Measurements from ENCODE around the gene CLNK.
"Not testable (repeated sequence)": the region's sequence is repeated elsewhere in the genome, so short reads cannot be mapped to it uniquely, and the experiment has no call there.

Gene CLNK

DNA sequence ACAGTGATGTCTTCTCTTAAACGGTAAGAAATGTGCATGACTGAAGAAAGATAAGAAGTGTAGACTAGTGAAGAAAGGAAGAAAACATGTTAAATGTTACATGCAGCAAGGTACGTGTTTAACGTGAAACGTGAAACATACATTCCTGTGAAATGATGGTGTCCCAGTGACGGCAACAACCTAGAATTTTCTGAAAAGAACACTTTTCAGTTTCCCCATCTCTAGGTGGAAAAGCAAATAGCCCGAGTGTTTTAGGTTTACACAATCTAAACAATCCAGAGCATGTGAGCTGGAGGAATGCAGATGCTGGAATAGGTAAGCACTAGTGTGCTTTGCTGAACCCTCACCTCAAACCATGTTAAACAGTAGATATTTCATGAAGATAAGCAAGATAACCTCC, 60.7 kb downstream of the CLNK start:
- TF ChIP-seq ZNF274 (IDR thresholded peaks at IDR 0.05; ENCODE audit: low read depth, low read length): no peak
- no peak overlapping the region for H3K4me3 ChIP-seq (ENCODE audit: low read length)

DNA sequence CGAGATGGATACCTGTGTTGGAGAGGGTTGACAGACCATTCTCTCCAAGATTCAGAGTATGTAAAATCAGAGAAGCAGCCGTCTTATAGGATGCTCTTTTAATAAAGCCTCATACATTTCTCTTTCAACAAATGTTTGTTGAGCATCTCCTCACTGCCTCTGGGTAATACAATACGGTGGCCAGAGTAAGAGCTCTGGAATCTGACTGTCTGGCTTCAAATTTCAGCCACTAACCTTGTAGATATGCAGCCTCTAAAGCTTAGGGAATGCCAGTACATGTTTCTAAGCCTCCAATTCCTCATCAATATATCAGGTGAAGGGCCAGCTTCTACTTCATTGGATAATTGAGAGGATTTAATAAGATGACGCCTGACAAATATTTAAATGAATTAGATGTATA, 61.3 kb downstream of the CLNK start:
- no peak overlapping the region for H3K4me3 ChIP-seq (ENCODE audit: low read length)
- TF ChIP-seq ZNF274 (IDR thresholded peaks at IDR 0.05; ENCODE audit: low read depth, low read length): no peak

- TF ChIP-seq ZNF274 (IDR thresholded peaks at IDR 0.05; ENCODE audit: low read depth, low read length): no peak
- no peak overlapping the region for H3K4me3 ChIP-seq (ENCODE audit: low read length)
Measured at GRCh38 chr4:10622728-10623127, 61.8 kb downstream of the CLNK start.

GRCh38 chr4:10620935-10621488, 63.6 kb downstream of the CLNK start:
- H3K4me3 ChIP-seq (ENCODE audit: low read length): no peak overlapping the region
- no peak for TF ChIP-seq ZNF274 (IDR thresholded peaks at IDR 0.05; ENCODE audit: low read depth, low read length)

DNA sequence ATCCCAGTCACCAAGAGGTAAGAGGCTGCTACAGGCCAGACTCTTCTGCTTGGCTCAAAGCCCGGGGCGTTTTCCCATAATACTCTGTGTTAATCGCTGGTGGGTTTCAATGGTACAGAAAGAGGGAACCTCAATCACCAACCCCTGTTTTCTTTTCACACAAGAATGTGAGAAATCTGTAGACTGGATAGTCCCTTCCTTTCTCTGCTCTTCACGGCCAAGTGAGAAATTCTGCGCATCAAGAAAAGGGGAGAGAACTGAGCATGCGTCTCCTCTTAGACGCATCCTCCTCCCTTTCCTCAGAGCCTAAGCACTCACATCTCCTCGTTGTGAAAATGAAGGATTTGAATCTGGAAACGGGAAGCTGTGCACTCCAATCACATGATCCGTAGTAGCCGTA, 64.7 kb downstream of the CLNK start:
- TF ChIP-seq ZNF274 (IDR thresholded peaks at IDR 0.05; ENCODE audit: low read depth, low read length): no peak

GRCh38 chr4:10619220-10619619, 65.3 kb downstream of the CLNK start:
- H3K4me3 ChIP-seq (ENCODE audit: low read length): no peak overlapping the region
- TF ChIP-seq ZNF274 (IDR thresholded peaks at IDR 0.05; ENCODE audit: low read depth, low read length): no peak

More for the DNA sequence above, 64.7 kb downstream of the CLNK start:
- H3K4me3 ChIP-seq (ENCODE audit: low read length): no peak overlapping the region

DNA sequence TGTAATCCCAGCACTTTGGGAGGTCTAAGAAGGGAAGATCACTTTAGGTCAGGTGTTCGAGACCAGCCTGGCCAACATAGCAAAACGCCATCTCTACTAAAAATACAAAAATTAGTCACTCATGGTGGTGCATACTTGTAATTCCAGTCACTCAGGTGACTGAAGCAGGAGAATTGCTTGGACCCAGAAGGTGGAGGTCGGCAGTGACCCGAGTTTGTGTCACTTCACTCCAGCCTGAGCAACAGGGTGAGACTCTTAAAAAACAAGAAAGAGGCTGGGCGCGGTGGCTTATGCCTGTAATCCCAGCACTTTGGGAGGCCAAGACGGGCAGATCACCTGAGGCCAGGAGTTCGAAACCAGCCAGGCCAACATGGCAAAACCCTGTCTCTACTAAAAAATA, 69.6 kb downstream of the CLNK start:
- H3K4me3 ChIP-seq (ENCODE audit: low read length): not testable (repeated sequence)

- TF ChIP-seq ZNF274 (IDR thresholded peaks at IDR 0.05; ENCODE audit: low read depth, low read length): no peak
- H3K4me3 ChIP-seq (ENCODE audit: low read length): no peak overlapping the region
Measured at GRCh38 chr4:10613926-10614478, 70.6 kb downstream of the CLNK start.

DNA sequence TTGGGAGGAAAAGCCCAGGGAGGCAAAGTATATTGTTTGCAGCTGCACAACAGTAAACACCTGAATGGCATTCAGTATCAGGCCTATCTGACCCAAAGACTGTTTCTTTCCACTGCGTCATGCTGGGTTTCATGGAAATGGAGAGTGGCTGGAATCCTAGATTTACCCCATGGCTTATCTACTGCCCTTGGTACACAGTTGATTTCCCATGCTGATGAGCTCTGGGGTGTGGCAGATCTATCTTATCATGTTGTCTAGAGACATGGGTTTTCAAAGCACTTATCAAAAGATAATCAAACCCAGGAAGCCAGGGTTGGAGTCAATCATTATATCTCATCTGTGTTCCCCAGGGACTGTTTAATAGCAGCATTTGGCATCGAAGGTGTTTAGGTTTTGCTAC, 72.1 kb downstream of the CLNK start:
- H3K4me3 ChIP-seq (ENCODE audit: low read length): no peak overlapping the region
- no peak for TF ChIP-seq ZNF274 (IDR thresholded peaks at IDR 0.05; ENCODE audit: low read depth, low read length)

DNA sequence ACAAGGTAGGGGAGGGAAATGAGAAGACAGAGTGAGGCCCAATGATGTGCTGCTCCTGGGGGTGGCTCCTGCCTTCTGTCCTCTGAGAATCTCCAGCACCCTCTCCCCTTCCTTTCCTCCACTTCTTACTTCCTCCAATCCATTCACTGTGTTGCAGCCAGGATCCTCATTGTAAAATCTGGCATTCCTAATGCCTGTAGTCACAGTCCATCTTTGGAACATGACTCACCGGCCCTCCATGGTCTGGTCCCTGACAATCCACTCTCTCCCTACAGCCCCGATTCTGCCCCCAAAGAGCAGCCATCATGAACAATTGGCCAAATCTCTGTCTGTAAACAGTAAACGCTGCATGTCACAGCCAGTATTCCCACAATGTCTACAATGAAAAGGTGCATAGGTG, 72.9 kb downstream of the CLNK start:
- no peak for TF ChIP-seq ZNF274 (IDR thresholded peaks at IDR 0.05; ENCODE audit: low read depth, low read length)
- H3K4me3 ChIP-seq (ENCODE audit: low read length): no peak overlapping the region

DNA sequence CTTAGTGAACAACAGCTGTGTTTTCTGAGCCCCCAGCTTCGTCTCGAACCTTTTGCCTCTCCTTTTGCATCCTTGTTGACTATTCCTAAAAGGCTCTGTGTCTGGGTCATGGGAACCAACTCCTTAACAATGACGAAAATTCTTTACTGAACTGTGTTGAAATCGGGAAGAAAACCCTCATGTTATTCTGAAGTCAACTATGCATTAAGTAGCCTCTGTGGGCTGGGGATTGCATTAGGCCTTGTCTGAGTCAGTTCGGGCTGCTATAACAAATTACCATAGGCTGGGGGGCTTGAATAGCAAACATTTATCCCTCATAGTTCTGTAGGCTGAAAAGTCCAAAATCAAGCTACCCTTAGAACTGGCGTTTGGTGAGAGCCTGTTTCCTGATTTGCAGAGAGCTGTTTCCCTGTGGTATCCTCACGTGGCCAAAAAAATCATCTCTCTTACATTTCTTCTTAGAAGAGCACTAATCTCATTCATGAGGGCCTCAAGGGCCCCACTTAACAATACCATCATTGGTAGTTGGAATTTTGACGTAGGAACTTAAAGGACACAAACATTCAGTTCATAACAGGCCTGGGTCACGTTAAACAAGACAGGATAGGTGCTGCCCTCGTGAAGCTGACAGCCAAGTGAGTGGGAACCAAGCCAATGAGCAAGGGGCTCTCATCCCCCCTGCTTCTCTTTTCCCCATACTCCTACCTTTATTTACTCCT, 75.9 kb downstream of the CLNK start:
- no peak for TF ChIP-seq ZNF274 (IDR thresholded peaks at IDR 0.05; ENCODE audit: low read depth, low read length)
- H3K4me3 ChIP-seq (ENCODE audit: low read length): no peak overlapping the region

- TF ChIP-seq ZNF274 (IDR thresholded peaks at IDR 0.05; ENCODE audit: low read depth, low read length): no peak
- H3K4me3 ChIP-seq (ENCODE audit: low read length): no peak overlapping the region
Measured at GRCh38 chr4:10607206-10607605, 77.4 kb downstream of the CLNK start.

DNA sequence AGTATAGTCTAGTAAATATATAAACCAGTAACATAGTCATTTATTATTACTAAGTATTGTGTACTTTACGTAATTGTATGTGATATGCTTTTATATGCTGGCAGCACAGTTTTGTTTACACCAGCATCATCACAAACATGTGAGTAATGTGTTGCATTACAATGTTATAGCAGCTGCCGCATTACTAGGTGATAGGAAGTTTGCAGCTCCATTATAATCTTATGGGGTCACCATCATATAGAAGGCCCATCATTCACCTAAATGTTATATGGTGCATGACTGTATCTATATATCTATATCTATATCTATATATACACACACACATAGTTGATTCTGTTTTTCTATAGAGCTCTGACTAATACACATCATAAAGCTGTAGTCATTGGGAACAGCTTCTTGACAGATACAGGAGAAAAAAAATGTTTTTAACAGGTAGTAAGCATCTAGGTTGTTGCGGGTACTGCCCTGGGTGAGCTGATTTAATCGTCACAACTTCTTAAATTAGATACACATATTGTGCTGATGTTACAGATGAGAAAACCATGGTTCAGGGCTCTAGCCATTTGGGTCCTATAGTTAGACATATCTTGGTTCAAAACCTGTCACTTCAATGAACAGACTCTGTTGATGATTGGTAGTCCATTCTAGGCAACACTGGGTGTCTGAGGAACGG, 77.9 kb downstream of the CLNK start:
- TF ChIP-seq ZNF274 (IDR thresholded peaks at IDR 0.05; ENCODE audit: low read depth, low read length): no peak
- H3K4me3 ChIP-seq (ENCODE audit: low read length): no peak overlapping the region

DNA sequence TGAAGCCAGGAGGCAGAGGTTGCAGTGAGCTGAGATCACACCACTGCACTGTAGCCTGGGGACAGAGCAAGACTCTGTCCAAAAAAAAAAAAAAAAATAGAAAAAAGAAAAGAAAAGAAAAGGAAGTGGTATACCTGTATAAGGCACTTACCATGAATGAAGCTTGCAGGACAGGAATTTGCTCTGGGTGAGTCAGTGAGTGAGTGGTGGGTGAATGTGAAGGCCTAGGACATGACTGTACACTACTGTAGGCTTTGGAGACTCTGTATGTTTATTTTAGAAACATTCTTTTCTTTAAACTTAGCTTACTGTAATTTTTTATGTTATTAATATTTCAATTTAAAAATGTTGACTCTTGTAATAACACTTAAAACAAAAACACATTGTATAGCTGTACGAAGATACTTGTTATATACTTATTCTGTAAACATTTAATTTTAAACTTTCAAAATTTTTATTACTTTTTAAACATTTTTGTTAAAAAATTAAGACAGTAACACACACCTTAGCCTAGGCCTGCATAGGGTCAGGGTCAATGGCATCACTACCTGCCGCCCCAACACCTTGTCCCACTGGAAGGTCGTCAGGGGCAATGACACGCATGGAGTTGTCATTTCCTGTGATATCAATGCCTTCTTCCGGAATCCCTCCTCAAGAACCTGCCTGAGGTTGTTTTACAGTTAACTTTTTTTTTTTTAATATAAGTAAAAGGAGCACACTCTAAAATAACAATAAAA, 78.7 kb downstream of the CLNK start:
- TF ChIP-seq ZNF274 (IDR thresholded peaks at IDR 0.05; ENCODE audit: low read depth, low read length): no peak
- H3K4me3 ChIP-seq (ENCODE audit: low read length): no peak overlapping the region
